Right cardiac atrium (tissue), 5 donors: ENCODE measurements around the gene CPB2. TPM values are rescaled to one million over a fixed set of nuclear protein-coding genes. Genes with fewer than 3 reads are reported as not detected.

Experiments
- ATAC-seq, 2 donors: fragments of 200-7000 bp; cut with Tn5 transposase; one replicate each; pipeline versions ENCODE4 v1.8.0 to v1.9.1; 2020; ENCODE audit warnings: moderate library complexity in 2 of 2, mild to moderate bottlenecking in 1 of 2
- DNase-seq, 3 donors: peaks; one replicate each; pipeline ENCODE4 v3.0.0-alpha.2; 2020
- H3K27ac ChIP-seq: one replicate; pipeline ENCODE4 v1.5.1; 2013; ENCODE audit warnings: mild to moderate bottlenecking, low read length, control low read depth, moderate library complexity
- H3K27me3 ChIP-seq: one replicate; pipeline ENCODE4 v1.6.1; 2013; ENCODE audit not compliant: control insufficient read depth, insufficient read depth
- H3K4me1 ChIP-seq: one replicate; pipeline ENCODE4 v1.6.1; 2013; ENCODE audit warnings: low read length; ENCODE audit not compliant: control insufficient read depth, insufficient read depth
- H3K4me3 ChIP-seq: one replicate; pipeline ENCODE4 v1.5.1; 2013; ENCODE audit warnings: low read length, control low read depth
- H3K9me3 ChIP-seq: one replicate; pipeline ENCODE4 v1.6.1; 2013; ENCODE audit warnings: low read length; ENCODE audit not compliant: control insufficient read depth
- WGBS: extraction: QIAGEN DNeasy Blood & Tissue Kit; methylation state at CpG from one replicate; pipeline ENCODE4 v1.1.7; 2013; 5-methylcytosine and 5-hydroxymethylcytosine counted together
- intact Hi-C, 4 donors: fragments of 100-400 bp; cut with DNase I; formaldehyde crosslinking; loops; one replicate each; pipeline versions ENCODE4 v1.11.0 to v1.14.0; 2022 to 2023
- polyA plus RNA-seq: library from polyadenylated mRNA; stranded (reverse); fragments of 200-250 nt; gene quantifications from one replicate; pipeline ENCODE4 v1.2.3, GENCODE V29; 2013
- total RNA-seq, 4 donors: library from RNA; stranded (reverse); fragmentation: NEBNext Ultra II Directional; extraction: Animal tissue kit (Norgen Biotek cat#: 25700); gene quantifications; one replicate each; pipeline ENCODE4 v1.2.1, GENCODE V29; 2021
- donor health status: healthy with polysubstance abuse.
- donor health status: DM: no; HTN: yes; CAD: no.
- donor health status: DM: no; HTN: no; CAD: no.
- donor health status: DM: no; HTN: yes; CAD: no; lungs with severe emphysema.
- donor health status: DM: yes; HTN: yes; CAD: no.

CPB2 gene
- total and polyA plus RNA-seq, 5 donors = not detected

GRCh38 chr13:46097015-46097414 is 7.8 kb downstream of the CPB2 start:
- Histone ChIP-seq H3K4me1 (no peaks in the 10 kb centered on the region), H3K9me3 (no peaks in the 10 kb centered on the region), H3K27me3 (no peaks in the 10 kb centered on the region), H3K27ac (no peak overlapping the region), H3K4me3 (no peak overlapping the region)
- DNase-seq (no peak), ATAC-seq (no peak)
- intact Hi-C loops = no loop called here
- WGBS = 82% methylated on average over 3 of the region's 3 CpGs

- 88% methylated on average over 3 of the region's 3 CpGs for WGBS
- intact Hi-C loops = no loop called here
- DNase-seq (no peak), ATAC-seq (no peak)
- H3K9me3 ChIP-seq = no peaks in the 10 kb centered on the region
- H3K27me3 ChIP-seq = no peaks in the 10 kb centered on the region
- no peak overlapping the region for H3K27ac ChIP-seq
- H3K4me3 ChIP-seq = no peak overlapping the region
- H3K4me1 ChIP-seq = no peaks in the 10 kb centered on the region
Measured at GRCh38 chr13:46094478-46094877, 10.4 kb downstream of the CPB2 start.

- DNase-seq (no peak), ATAC-seq (no peak)
- Histone ChIP-seq H3K27ac (no peak overlapping the region), H3K27me3 (no peaks in the 10 kb centered on the region), H3K4me3 (no peak overlapping the region), H3K9me3 (no peaks in the 10 kb centered on the region), H3K4me1 (no peaks in the 10 kb centered on the region)
- 70% methylated on average over 5 of the region's 5 CpGs for WGBS
- intact Hi-C loops = no loop called here
Measured at GRCh38 chr13:46088821-46089562, 15.8 kb downstream of the CPB2 start.

- ATAC-seq (no peak), DNase-seq (no peak)
- Histone ChIP-seq H3K27ac (no peak overlapping the region), H3K27me3 (no peaks in the 10 kb centered on the region), H3K4me1 (no peaks in the 10 kb centered on the region), H3K4me3 (no peak overlapping the region), H3K9me3 (no peaks in the 10 kb centered on the region)
- intact Hi-C loops = no loop called here
Measured at GRCh38 chr13:46087481-46087880, 17.4 kb downstream of the CPB2 start.

GRCh38 chr13:46086985-46087384 is 17.8 kb downstream of the CPB2 start:
- H3K4me3 ChIP-seq = no peak overlapping the region
- no peak for DNase-seq
- 89% methylated on average over 12 of the region's 12 CpGs for WGBS
- no peak overlapping the region for H3K27ac ChIP-seq
- H3K4me1 ChIP-seq = no peaks in the 10 kb centered on the region
- H3K9me3 ChIP-seq = no peaks in the 10 kb centered on the region
- intact Hi-C loops = no loop called here
- H3K27me3 ChIP-seq = no peaks in the 10 kb centered on the region
- no peak for ATAC-seq

GRCh38 chr13:46086421-46086922 is 18.4 kb downstream of the CPB2 start:
- Histone ChIP-seq H3K9me3 (no peaks in the 10 kb centered on the region), H3K27ac (no peak overlapping the region), H3K27me3 (no peaks in the 10 kb centered on the region), H3K4me1 (no peaks in the 10 kb centered on the region), H3K4me3 (no peak overlapping the region)
- intact Hi-C loops = no loop called here
- DNase-seq (no peak), ATAC-seq (no peak)
- WGBS = 79% methylated on average over 12 of the region's 12 CpGs

GRCh38 chr13:46085737-46086136 is 19.1 kb downstream of the CPB2 start:
- DNase-seq (no peak), ATAC-seq (peak in 1 of 2 donors; percentile 14)
- Histone ChIP-seq H3K27ac (no peak overlapping the region), H3K27me3 (no peaks in the 10 kb centered on the region), H3K4me1 (no peaks in the 10 kb centered on the region), H3K9me3 (no peaks in the 10 kb centered on the region), H3K4me3 (no peak overlapping the region)
- 93% methylated on average over 13 of the region's 13 CpGs for WGBS
- intact Hi-C loops = no loop called here

- no peaks in the 10 kb centered on the region for H3K27me3 ChIP-seq
- WGBS = 91% methylated on average over 5 of the region's 5 CpGs
- no peak overlapping the region for H3K4me3 ChIP-seq
- H3K9me3 ChIP-seq = no peaks in the 10 kb centered on the region
- H3K27ac ChIP-seq = no peak overlapping the region
- no peaks in the 10 kb centered on the region for H3K4me1 ChIP-seq
- intact Hi-C loops = no loop called here
- no peak for DNase-seq
- ATAC-seq = no peak
Measured at GRCh38 chr13:46082324-46082723, 22.5 kb downstream of the CPB2 start.

GRCh38 chr13:46079770-46080169 is 25.1 kb downstream of the CPB2 start:
- ATAC-seq (no peak), DNase-seq (no peak)
- WGBS = 65% methylated on average over 2 of the region's 2 CpGs
- intact Hi-C loops = no loop called here
- no peaks in the 10 kb centered on the region for H3K4me1 ChIP-seq
- no peaks in the 10 kb centered on the region for H3K27me3 ChIP-seq
- H3K27ac ChIP-seq = no peak overlapping the region
- H3K9me3 ChIP-seq = no peaks in the 10 kb centered on the region
- no peak overlapping the region for H3K4me3 ChIP-seq

- Histone ChIP-seq H3K27me3 (no peaks in the 10 kb centered on the region), H3K9me3 (no peaks in the 10 kb centered on the region), H3K4me1 (no peaks in the 10 kb centered on the region), H3K4me3 (no peak overlapping the region), H3K27ac (no peak overlapping the region)
- no peak for ATAC-seq
- 54% methylated on average over 1 of the region's 1 CpG for WGBS
- intact Hi-C loops = no loop called here
- no peak for DNase-seq
Measured at GRCh38 chr13:46077265-46077664, 27.6 kb downstream of the CPB2 start.

- ATAC-seq = no peak
- WGBS = 86% methylated on average over 3 of the region's 3 CpGs
- intact Hi-C loops = no loop called here
- Histone ChIP-seq H3K4me1 (no peaks in the 10 kb centered on the region), H3K4me3 (no peak overlapping the region), H3K27me3 (no peaks in the 10 kb centered on the region), H3K9me3 (no peaks in the 10 kb centered on the region), H3K27ac (no peak overlapping the region)
- DNase-seq = no peak
Measured at GRCh38 chr13:46076827-46077226, 28.0 kb downstream of the CPB2 start.

GRCh38 chr13:46075811-46076210 is 29.0 kb downstream of the CPB2 start:
- 100% methylated on average over 1 of the region's 1 CpG for WGBS
- DNase-seq = no peak
- intact Hi-C loops = no loop called here
- Histone ChIP-seq H3K4me1 (no peaks in the 10 kb centered on the region), H3K27ac (no peak overlapping the region), H3K4me3 (no peak overlapping the region), H3K9me3 (no peaks in the 10 kb centered on the region), H3K27me3 (no peaks in the 10 kb centered on the region)
- no peak for ATAC-seq
